GM21529 (cell line): ENCODE measurements around the gene KANSL2.
A peak's percentile ranks its signal among the peaks of the same experiment; 100 is the strongest.
"Not testable (repeated sequence)": the region's sequence is repeated elsewhere in the genome, so short reads cannot be mapped to it uniquely, and the experiment has no call there.

Source experiments
- ATAC-seq: cut with Tn5 transposase; IDR thresholded peaks from one replicate; pipeline ENCODE4 v1.9.1; 2021; ENCODE audit not compliant: unreplicated experiment

KANSL2 gene

GRCh38 chr12:48681710-48682532, at the start of gene KANSL2:
Gene KANSL2, minus strand, starts transcription at chr12:48682238. Its CDS starts 606 bp downstream, at chr12:48681632.
- peak; percentile 99 for ATAC-seq

GRCh38 chr12:48728807-48729206, 46.8 kb upstream of the KANSL2 start:
- no peak for ATAC-seq

- not testable (repeated sequence) for ATAC-seq
Measured at GRCh38 chr12:48720737-48721136, 38.7 kb upstream of the KANSL2 start.

- not testable (repeated sequence) for ATAC-seq
Measured at GRCh38 chr12:48720171-48720570, 38.1 kb upstream of the KANSL2 start.

- not testable (repeated sequence) for ATAC-seq
Measured at GRCh38 chr12:48719002-48719401, 37.0 kb upstream of the KANSL2 start.

- no peak for ATAC-seq
Measured at GRCh38 chr12:48717252-48717695, 35.2 kb upstream of the KANSL2 start.

- peak; percentile 98 for ATAC-seq
Measured at GRCh38 chr12:48716493-48717251, 34.6 kb upstream of the KANSL2 start, which contains the start of gene CCNT1. Gene CCNT1, minus strand, starts transcription at chr12:48716707. Its CDS starts 32 bp downstream, at chr12:48716675.

- ATAC-seq = no peak
Measured at GRCh38 chr12:48716168-48716492, 34.1 kb upstream of the KANSL2 start.

- no peak for ATAC-seq
Measured at GRCh38 chr12:48712209-48712608, 30.2 kb upstream of the KANSL2 start.

- not testable (repeated sequence) for ATAC-seq
Measured at GRCh38 chr12:48698822-48699221, 16.8 kb upstream of the KANSL2 start.

GRCh38 chr12:48696626-48697025, 14.6 kb upstream of the KANSL2 start:
- ATAC-seq = no peak

- ATAC-seq = no peak
Measured at GRCh38 chr12:48695859-48696258, 13.8 kb upstream of the KANSL2 start.

GRCh38 chr12:48694038-48694437, 12.0 kb upstream of the KANSL2 start:
- ATAC-seq = no peak

GRCh38 chr12:48693572-48693971, 11.5 kb upstream of the KANSL2 start:
- no peak for ATAC-seq

GRCh38 chr12:48691826-48692487, 9.9 kb upstream of the KANSL2 start:
- no peak for ATAC-seq

GRCh38 chr12:48690990-48691389, 9.0 kb upstream of the KANSL2 start:
- ATAC-seq = no peak

GRCh38 chr12:48690436-48690835, 8.4 kb upstream of the KANSL2 start:
- ATAC-seq = no peak

GRCh38 chr12:48688836-48689235, 6.8 kb upstream of the KANSL2 start:
- no peak for ATAC-seq

GRCh38 chr12:48687592-48687991, 5.6 kb upstream of the KANSL2 start:
- ATAC-seq = no peak

- no peak for ATAC-seq
Measured at GRCh38 chr12:48686615-48687334, 4.7 kb upstream of the KANSL2 start.
